GM23338 (cell line): ENCODE measurements around the gene CKLF. TPM values are rescaled to one million over a fixed set of nuclear protein-coding genes. Genes with fewer than 3 reads are reported as not detected.

Experiments used
- CREB1 ChIP-seq: fragments of 250-450 bp; sonication (Bioruptor Pico); IDR thresholded peaks from 2 replicates; pipeline ENCODE4 v1.5.0; 2020; ENCODE audit warnings: low read depth, mild to moderate bottlenecking, moderate library complexity
- EZH2 ChIP-seq: fragments of 200-600 bp; sonication (generic); IDR thresholded peaks from one replicate; pipeline ENCODE4 v1.8.0; 2017; ENCODE audit warnings: antibody characterized with exemption, mild to moderate bottlenecking, low read depth; ENCODE audit not compliant: unreplicated experiment
- EZH2phosphoT487 ChIP-seq: fragments of 200-600 bp; sonication (generic); IDR thresholded peaks from one replicate; pipeline ENCODE4 v1.8.1; 2018; ENCODE audit warnings: antibody characterized with exemption; ENCODE audit not compliant: unreplicated experiment
- JUNB ChIP-seq: IDR thresholded peaks from one replicate; pipeline ENCODE4 v1.6.1; 2016; ENCODE audit warnings: antibody characterized with exemption; ENCODE audit not compliant: unreplicated experiment
- NANOG ChIP-seq: IDR thresholded peaks from 2 replicates; pipeline ENCODE4 v1.6.1; 2016; ENCODE audit warnings: antibody characterized with exemption, borderline replicate concordance
- POLR2AphosphoS5 ChIP-seq: IDR thresholded peaks from 2 replicates; pipeline ENCODE4 v1.6.1; 2016; ENCODE audit warnings: antibody characterized with exemption, low read depth
- STAT1 ChIP-seq: IDR thresholded peaks from one replicate; pipeline ENCODE4 v1.6.1; 2016; ENCODE audit warnings: antibody characterized with exemption; ENCODE audit not compliant: unreplicated experiment
- ZNF114 ChIP-seq: fragments of 250-450 bp; sonication (Bioruptor Pico); IDR thresholded peaks from 2 replicates; pipeline ENCODE4 v1.5.0; 2020; ENCODE audit warnings: mild to moderate bottlenecking, moderate library complexity
- ZNF331 ChIP-seq: fragments of 250-450 bp; sonication (Bioruptor Pico); IDR thresholded peaks from 2 replicates; pipeline ENCODE4 v1.5.0; 2020; ENCODE audit warnings: low read depth, mild to moderate bottlenecking, moderate library complexity
- polyA plus RNA-seq: library from polyadenylated mRNA; unstranded; fragments of >200 nt; fragmentation: Nextera tagmentation; extraction: Ambion mirVana; gene quantifications from 2 replicates; pipeline ENCODE4 v1.2.1, GENCODE V29; 2016
- total RNA-seq: library from RNA; depleted of rRNA; stranded (reverse); fragments of >200 nt; shearing (Covaris generic); gene quantifications from 2 replicates; pipeline ENCODE4 v1.2.3, GENCODE V29; 2014
- TF ChIP-seq, protein P1 (sequence below), 2 experiments: fragments of 200-600 bp in 1 of 2; sonication (generic) in 1 of 2; conservative IDR thresholded peaks; 2 replicates each; pipeline versions ENCODE4 v1.5.1 to v1.6.1; 2016 to 2017; ENCODE audit warnings: antibody characterized with exemption in 2 of 2, low read depth in 2 of 2, mild to moderate bottlenecking in 2 of 2, moderate library complexity in 1 of 2
- TF ChIP-seq, protein P2 (sequence below): IDR thresholded peaks from 2 replicates; pipeline ENCODE4 v1.6.1; 2016; ENCODE audit warnings: antibody characterized with exemption
- TF ChIP-seq, protein P3 (sequence below): IDR thresholded peaks from one replicate; pipeline ENCODE4 v1.6.1; 2018; ENCODE audit warnings: antibody characterized with exemption; ENCODE audit not compliant: unreplicated experiment

The CKLF gene
- total and polyA plus RNA-seq, 2 experiments from 2014 or later = 25.5 to 60.0 TPM

DNA sequence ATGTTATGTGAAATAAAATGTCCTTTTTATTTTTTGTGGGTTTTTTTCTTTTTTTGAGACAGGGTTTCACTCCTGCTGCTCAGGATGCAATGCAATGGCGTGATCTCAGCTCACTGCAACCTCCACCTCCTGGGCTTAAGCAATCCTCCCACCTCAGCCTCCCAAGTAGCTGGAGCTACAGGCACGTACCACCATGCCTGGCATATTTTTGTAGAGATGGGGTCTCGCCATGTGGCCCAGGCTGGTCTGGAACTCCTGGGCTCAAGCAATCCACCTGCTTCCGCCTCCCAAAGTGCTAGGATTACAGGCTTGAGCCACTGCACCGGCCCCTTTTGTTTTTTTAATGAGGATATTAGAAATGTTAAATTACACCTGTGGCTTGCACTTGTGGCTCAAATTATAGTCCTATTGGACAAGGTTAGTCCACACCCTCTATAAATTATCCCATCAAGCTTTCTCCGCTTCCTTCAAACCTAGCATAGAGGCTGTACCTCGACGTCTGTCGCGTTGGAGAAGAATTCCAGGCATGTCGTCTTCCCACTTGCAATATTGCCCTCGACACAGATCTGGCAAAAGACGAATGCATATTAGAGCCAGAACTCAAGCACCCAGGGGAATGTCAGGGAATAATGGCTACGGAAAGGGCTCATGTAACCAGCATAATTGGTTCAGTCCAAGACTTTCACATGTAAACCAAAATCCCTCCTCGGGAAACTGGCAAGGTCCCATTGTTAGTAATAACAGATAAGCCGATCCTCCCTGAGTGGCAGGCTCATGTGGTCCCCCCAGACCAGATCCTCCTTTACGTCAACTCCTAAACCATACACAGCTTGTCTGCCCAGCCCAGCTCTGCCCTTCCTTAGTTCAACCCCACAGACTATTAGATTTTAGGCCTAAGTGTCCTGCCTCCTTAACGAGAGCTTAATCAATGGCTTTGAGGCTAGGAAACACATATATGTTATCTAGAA lies 10.7 kb upstream of the CKLF start (continued):
- TF ChIP-seq, protein P1, sequence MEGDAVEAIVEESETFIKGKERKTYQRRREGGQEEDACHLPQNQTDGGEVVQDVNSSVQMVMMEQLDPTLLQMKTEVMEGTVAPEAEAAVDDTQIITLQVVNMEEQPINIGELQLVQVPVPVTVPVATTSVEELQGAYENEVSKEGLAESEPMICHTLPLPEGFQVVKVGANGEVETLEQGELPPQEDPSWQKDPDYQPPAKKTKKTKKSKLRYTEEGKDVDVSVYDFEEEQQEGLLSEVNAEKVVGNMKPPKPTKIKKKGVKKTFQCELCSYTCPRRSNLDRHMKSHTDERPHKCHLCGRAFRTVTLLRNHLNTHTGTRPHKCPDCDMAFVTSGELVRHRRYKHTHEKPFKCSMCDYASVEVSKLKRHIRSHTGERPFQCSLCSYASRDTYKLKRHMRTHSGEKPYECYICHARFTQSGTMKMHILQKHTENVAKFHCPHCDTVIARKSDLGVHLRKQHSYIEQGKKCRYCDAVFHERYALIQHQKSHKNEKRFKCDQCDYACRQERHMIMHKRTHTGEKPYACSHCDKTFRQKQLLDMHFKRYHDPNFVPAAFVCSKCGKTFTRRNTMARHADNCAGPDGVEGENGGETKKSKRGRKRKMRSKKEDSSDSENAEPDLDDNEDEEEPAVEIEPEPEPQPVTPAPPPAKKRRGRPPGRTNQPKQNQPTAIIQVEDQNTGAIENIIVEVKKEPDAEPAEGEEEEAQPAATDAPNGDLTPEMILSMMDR (conservative IDR thresholded peaks at IDR 0.05; ENCODE audit: low read depth in 2 of 2) = no peak
- TF ChIP-seq ZNF114 (CRISPR knock-in tag) = no peak
- no peak for TF ChIP-seq CREB1 (CRISPR knock-in tag)
- no peak for TF ChIP-seq EZH2
- TF ChIP-seq, protein P2, sequence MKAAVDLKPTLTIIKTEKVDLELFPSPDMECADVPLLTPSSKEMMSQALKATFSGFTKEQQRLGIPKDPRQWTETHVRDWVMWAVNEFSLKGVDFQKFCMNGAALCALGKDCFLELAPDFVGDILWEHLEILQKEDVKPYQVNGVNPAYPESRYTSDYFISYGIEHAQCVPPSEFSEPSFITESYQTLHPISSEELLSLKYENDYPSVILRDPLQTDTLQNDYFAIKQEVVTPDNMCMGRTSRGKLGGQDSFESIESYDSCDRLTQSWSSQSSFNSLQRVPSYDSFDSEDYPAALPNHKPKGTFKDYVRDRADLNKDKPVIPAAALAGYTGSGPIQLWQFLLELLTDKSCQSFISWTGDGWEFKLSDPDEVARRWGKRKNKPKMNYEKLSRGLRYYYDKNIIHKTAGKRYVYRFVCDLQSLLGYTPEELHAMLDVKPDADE = no peak
- TF ChIP-seq POLR2AphosphoS5 = no peak
- TF ChIP-seq, protein P3, sequence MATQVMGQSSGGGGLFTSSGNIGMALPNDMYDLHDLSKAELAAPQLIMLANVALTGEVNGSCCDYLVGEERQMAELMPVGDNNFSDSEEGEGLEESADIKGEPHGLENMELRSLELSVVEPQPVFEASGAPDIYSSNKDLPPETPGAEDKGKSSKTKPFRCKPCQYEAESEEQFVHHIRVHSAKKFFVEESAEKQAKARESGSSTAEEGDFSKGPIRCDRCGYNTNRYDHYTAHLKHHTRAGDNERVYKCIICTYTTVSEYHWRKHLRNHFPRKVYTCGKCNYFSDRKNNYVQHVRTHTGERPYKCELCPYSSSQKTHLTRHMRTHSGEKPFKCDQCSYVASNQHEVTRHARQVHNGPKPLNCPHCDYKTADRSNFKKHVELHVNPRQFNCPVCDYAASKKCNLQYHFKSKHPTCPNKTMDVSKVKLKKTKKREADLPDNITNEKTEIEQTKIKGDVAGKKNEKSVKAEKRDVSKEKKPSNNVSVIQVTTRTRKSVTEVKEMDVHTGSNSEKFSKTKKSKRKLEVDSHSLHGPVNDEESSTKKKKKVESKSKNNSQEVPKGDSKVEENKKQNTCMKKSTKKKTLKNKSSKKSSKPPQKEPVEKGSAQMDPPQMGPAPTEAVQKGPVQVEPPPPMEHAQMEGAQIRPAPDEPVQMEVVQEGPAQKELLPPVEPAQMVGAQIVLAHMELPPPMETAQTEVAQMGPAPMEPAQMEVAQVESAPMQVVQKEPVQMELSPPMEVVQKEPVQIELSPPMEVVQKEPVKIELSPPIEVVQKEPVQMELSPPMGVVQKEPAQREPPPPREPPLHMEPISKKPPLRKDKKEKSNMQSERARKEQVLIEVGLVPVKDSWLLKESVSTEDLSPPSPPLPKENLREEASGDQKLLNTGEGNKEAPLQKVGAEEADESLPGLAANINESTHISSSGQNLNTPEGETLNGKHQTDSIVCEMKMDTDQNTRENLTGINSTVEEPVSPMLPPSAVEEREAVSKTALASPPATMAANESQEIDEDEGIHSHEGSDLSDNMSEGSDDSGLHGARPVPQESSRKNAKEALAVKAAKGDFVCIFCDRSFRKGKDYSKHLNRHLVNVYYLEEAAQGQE = no peak
- TF ChIP-seq EZH2phosphoT487 = no peak
- TF ChIP-seq STAT1 = no peak
- no peak for TF ChIP-seq NANOG
- no peak for TF ChIP-seq JUNB
- no peak for TF ChIP-seq ZNF331 (CRISPR knock-in tag)
